ENCODE measurements around the gene NCOA7. TPM values are rescaled to one million over a fixed set of nuclear protein-coding genes. Genes with fewer than 3 reads are reported as not detected.

Gene NCOA7
- total and polyA plus RNA-seq, 11 donors = 3.8 to 23.1 (median 8.2) TPM

GRCh38 chr6:125871365-125871764, 80.6 kb downstream of the NCOA7 start:
- DNase-seq (no peak), ATAC-seq (no peak)
- no peak overlapping the region for H3K4me3 ChIP-seq
- H3K9me3 ChIP-seq = no peaks in the 10 kb centered on the region
- no peaks in the 10 kb centered on the region for H3K27me3 ChIP-seq
- H3K4me1 ChIP-seq = peaks cover 0 to 17% (median 5%) of the 10 kb centered on the region in 12 donors
- intact Hi-C loops (cut with DNase I) = loop anchor here in 1 of 10 donors (10.0 kb wide), 1 partner anchor 93 kb away; no protein-coding TSS in a partner anchor
- no peak overlapping the region for H3K27ac ChIP-seq
- peaks cover 0 to 18% (median 14%) of the 10 kb centered on the region in 9 donors for H3K36me3 ChIP-seq
- TF ChIP-seq, protein P1, sequence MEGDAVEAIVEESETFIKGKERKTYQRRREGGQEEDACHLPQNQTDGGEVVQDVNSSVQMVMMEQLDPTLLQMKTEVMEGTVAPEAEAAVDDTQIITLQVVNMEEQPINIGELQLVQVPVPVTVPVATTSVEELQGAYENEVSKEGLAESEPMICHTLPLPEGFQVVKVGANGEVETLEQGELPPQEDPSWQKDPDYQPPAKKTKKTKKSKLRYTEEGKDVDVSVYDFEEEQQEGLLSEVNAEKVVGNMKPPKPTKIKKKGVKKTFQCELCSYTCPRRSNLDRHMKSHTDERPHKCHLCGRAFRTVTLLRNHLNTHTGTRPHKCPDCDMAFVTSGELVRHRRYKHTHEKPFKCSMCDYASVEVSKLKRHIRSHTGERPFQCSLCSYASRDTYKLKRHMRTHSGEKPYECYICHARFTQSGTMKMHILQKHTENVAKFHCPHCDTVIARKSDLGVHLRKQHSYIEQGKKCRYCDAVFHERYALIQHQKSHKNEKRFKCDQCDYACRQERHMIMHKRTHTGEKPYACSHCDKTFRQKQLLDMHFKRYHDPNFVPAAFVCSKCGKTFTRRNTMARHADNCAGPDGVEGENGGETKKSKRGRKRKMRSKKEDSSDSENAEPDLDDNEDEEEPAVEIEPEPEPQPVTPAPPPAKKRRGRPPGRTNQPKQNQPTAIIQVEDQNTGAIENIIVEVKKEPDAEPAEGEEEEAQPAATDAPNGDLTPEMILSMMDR (IDR thresholded peaks at IDR 0.05) = no peak
- TF ChIP-seq POLR2A (IDR thresholded peaks at IDR 0.05) = no peak

DNA sequence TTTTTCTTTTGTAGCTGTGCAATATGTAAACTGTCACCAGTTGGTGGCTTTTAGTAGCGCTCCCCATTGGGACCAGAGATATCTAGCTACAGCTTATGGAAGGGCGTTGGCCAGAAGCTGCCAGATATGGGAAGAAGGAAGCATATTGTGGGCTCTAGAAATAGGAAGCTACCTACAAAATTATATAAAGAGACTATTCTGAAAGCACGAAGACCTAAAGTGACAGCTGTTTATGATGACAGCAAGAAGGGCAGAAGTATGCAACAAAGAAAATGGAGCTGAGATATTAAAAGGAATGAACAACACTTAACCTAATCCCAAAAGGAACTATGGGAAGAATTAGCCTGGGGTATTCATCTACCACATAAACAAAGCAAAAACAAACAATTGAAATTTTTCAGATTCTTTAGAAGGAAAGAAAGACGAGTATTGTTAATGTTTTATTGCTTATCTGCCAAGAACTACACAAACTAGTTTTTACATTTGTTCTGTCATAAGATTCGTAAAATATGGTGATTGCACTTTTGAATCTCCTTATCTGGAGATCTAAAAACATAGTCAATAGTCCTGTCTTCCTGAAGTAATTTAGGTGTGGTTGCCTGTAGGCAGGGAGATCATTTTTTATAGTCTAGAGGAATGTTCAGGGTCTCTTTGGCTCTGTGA, 81.6 kb downstream of the NCOA7 start:
- DNase-seq (no peak), ATAC-seq (no peak)
- peaks cover 0 to 17% (median 5%) of the 10 kb centered on the region in 12 donors for H3K4me1 ChIP-seq
- no peaks in the 10 kb centered on the region for H3K27me3 ChIP-seq
- H3K27ac ChIP-seq = peak overlapping the region in 1 of 12 donors; percentile 21
- H3K9me3 ChIP-seq = no peaks in the 10 kb centered on the region
- no peak for TF ChIP-seq POLR2A (IDR thresholded peaks at IDR 0.05)
- TF ChIP-seq, protein P1 (IDR thresholded peaks at IDR 0.05) = no peak
- H3K4me3 ChIP-seq = no peak overlapping the region
- intact Hi-C loops (cut with DNase I) = loop anchor here in 1 of 10 donors (10.0 kb wide), 1 partner anchor 92 kb away; no protein-coding TSS in a partner anchor
- 65 to 72% (median 71%) methylated on average over 5 of the region's 5 CpGs for WGBS, 4 donors
- H3K36me3 ChIP-seq = peaks cover 0 to 28% (median 18%) of the 10 kb centered on the region in 9 donors

DNA sequence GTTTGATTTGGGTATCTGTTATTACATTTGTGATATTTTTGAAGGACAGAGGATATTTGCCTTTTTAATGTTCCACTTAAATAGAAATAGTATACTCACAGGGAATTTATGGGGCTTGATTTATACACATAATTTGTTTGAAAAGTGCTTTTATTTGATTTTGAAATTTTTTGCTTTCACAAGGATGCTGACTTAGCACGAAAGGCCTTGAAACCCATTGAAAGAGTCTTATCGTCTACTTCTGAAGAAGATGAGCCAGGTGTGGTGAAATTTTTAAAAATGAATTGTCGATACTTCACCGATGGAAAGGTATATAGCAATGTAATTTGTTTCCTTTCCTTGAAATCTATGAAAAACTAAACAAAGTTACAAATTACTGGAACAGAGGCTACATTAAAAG, 91.5 kb downstream of the NCOA7 start:
- H3K36me3 ChIP-seq = peaks cover 0 to 98% (median 85%) of the 10 kb centered on the region in 9 donors
- 95 to 97% (median 97%) methylated on average over 4 of the region's 4 CpGs for WGBS, 4 donors
- intact Hi-C loops (cut with DNase I) = no loop called here

DNA sequence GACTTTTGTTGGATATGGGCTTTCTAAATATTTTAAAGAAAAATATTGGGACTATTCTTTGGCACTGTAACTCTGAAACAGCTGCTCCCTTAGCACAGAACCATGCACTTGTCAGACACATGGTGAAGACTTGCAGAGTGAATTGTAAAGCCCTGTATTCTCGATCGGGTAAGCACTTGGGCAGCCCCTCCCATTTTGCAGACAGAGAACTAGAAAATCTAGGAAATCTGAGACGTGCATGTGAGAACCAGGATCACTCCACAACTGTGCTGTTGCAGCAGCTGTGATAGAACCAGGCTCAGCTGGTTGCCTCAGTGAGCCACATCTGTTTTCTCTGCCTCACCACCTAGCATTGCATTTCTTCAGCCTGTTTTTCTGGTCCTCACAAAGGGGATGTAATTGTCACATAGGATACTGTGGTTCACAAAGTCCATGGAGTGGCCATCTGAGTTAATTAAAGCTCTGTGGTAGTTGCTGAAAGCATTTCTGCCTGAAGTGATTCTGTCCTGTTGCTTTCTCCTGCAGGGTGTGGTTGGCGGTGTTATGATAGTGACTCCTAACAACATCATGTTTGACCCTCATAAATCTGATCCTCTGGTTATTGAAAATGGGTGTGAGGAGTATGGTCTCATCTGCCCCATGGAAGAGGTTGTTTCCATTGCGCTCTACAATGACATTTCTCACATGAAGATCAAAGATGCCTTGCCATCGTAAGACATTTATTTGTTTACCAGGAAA, 94.0 kb downstream of the NCOA7 start:
- TF ChIP-seq POLR2A (IDR thresholded peaks at IDR 0.05) = no peak
- TF ChIP-seq, protein P1 (IDR thresholded peaks at IDR 0.05) = no peak
- no peak for DNase-seq
- H3K27ac ChIP-seq = no peak overlapping the region
- no peak for ATAC-seq
- H3K4me3 ChIP-seq = no peak overlapping the region
- 83 to 92% (median 85%) methylated on average over 6 of the region's 6 CpGs for WGBS, 4 donors
- intact Hi-C loops (cut with DNase I) = no loop called here
- no peaks in the 10 kb centered on the region for H3K27me3 ChIP-seq
- H3K36me3 ChIP-seq = peaks cover 0 to 97% (median 74%) of the 10 kb centered on the region in 9 donors
- H3K9me3 ChIP-seq = no peaks in the 10 kb centered on the region
- no peaks in the 10 kb centered on the region for H3K4me1 ChIP-seq

More for the DNA sequence above, 91.5 kb downstream of the NCOA7 start:
- H3K27me3 ChIP-seq = no peaks in the 10 kb centered on the region
- H3K4me3 ChIP-seq = no peak overlapping the region
- DNase-seq (no peak), ATAC-seq (no peak)
- no peaks in the 10 kb centered on the region for H3K9me3 ChIP-seq
- TF ChIP-seq, protein P1 (IDR thresholded peaks at IDR 0.05) = no peak
- no peak for TF ChIP-seq POLR2A (IDR thresholded peaks at IDR 0.05)
- no peak overlapping the region for H3K27ac ChIP-seq
- no peaks in the 10 kb centered on the region for H3K4me1 ChIP-seq

Data from heart left ventricle (tissue), 16 donors.